HG02763 (cell line): ENCODE results near the gene GAL3ST3.
"Not testable (repeated sequence)": the region's sequence is repeated elsewhere in the genome, so short reads cannot be mapped to it uniquely, and the experiment has no call there.

Experiments
- ATAC-seq: cut with Tn5 transposase; IDR thresholded peaks from one replicate; pipeline ENCODE4 v1.9.1; 2021; ENCODE audit warnings: mild to moderate bottlenecking, moderate library complexity; ENCODE audit not compliant: unreplicated experiment

The GAL3ST3 gene

GRCh38 chr11:66045177-66045639 lies 3.8 kb downstream of the GAL3ST3 start:
- ATAC-seq, result no peak

- ATAC-seq, result no peak
Measured at GRCh38 chr11:66044757-66045156, 4.2 kb downstream of the GAL3ST3 start.

GRCh38 chr11:66042996-66043906 lies 5.7 kb downstream of the GAL3ST3 start:
- ATAC-seq, result no peak

DNA sequence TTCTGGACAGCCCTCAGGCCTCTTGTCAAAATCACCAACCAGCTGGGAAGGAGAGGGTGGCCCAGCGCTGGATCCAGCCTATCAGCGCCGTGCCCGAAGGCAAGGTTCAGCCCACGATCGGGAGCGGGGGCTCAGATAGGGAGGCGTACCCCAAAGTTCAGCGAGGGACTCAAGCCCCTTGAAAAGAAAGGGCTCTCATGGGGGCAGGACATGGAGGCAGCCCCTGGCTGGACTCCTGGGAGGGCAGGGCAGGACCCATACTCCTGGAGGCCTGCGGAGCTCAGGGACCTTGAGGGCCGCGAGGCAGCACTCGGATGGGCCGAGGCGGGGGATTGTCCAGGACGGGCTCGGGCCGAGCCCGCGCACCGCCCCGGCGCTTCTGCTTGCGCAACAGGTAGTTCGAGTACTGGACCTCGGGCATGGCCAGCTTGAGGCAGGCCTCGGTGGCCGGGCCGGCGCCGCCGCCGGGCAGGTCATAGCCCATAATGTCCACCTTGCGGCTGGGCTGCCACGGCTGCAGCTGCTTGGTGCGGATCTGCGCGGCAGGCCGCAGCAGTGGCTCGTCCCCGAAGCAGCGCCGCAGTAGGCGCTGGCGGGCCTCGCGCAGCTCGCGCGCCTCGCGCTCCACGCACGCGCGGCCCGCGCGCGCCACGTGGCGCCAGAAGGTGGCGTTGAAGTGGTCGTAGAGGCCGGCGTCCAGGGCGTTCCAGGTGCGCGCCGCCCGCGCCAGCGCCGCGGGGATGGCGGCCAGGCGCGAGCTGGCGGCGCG lies 6.5 kb downstream of the GAL3ST3 start:
- ATAC-seq, result no peak

DNA sequence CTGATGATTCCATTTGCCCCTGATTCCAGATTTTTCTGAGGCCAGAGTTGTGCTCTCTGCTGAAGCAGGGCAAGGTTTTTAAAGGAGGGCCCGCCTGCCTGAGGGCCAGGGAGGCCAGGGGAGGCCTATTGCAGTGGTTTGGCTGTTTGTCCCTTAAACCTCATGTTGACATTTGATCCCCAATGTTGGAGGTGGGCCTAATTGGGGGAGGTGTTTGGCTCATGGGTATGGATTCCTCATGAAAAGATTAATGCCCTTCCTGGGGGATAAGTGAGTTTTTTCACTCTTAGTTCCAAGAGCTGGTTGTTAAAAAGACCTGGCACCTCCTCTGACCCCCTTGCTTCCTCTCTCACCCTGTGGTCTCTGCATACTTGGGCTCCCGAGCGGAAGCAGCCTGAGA lies 9.2 kb downstream of the GAL3ST3 start:
- ATAC-seq, result no peak

DNA sequence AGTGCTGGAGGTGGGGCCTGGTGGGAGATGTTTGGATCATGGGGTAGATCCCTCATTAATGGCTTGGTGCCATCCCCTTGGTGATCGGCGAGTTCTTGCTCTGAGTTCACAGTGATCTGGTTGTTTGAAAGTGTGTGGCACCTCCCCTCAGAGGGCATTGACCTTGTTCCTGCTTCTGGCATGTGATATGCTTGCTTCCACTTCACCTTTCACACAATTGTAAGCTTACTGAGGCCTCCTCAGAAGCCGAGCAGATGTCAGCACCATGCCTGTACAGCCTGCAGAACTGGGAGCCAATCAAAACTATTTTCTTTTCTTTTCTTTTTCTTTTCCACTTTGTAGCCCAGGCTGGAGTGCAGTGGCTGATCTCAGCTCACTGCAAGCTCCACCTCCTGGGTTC lies 11.6 kb downstream of the GAL3ST3 start:
- ATAC-seq, result no peak

GRCh38 chr11:66036334-66036710 lies 12.6 kb downstream of the GAL3ST3 start:
- no peak for ATAC-seq

- no peak for ATAC-seq
Measured at GRCh38 chr11:66035653-66036333, 13.2 kb downstream of the GAL3ST3 start.

DNA sequence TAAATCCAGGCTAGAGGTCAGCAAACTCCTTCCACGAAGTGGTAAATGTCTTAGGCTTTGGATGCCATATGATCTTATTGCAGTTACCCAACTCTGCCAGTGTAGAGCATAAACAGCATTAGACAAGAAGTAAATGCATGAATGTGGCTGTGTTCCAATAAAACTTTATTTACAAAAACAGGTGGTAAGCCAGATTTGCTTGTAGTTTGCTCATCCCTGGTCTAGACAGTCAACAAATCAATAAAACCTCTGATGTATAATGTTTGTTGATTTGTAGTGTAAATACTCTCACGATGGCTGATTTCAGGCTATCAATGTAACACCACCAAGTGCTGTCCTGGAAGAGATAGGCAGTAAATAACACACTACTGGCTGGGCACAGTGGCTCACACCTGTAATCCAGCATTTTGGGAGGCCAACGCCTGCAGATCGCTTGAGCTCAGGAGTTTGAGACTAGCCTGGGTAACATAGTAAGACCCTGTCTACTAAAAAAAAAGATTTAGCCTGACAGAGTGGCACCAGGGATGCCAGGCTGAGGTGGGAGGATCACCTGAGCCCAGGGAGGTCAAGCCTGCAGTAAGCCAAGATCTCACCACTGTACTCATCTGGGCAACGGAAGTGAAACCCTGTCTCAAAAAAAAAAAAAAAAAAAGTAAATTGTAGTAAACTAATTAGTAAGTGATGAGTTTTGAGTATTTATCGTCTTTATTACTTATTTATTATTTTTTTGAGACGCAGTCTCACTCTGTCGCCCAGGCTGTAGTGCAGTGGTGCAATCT lies 15.8 kb downstream of the GAL3ST3 start:
- ATAC-seq, result no peak

GRCh38 chr11:66026017-66026529 lies 22.9 kb downstream of the GAL3ST3 start, which contains the start of gene CATSPER1:
CATSPER1 (minus strand) TSS chr11:66026479; CDS start chr11:66026379, 100 bp downstream.
- ATAC-seq, result no peak

- not testable (repeated sequence) for ATAC-seq
Measured at GRCh38 chr11:66023186-66023440, 25.8 kb downstream of the GAL3ST3 start.

DNA sequence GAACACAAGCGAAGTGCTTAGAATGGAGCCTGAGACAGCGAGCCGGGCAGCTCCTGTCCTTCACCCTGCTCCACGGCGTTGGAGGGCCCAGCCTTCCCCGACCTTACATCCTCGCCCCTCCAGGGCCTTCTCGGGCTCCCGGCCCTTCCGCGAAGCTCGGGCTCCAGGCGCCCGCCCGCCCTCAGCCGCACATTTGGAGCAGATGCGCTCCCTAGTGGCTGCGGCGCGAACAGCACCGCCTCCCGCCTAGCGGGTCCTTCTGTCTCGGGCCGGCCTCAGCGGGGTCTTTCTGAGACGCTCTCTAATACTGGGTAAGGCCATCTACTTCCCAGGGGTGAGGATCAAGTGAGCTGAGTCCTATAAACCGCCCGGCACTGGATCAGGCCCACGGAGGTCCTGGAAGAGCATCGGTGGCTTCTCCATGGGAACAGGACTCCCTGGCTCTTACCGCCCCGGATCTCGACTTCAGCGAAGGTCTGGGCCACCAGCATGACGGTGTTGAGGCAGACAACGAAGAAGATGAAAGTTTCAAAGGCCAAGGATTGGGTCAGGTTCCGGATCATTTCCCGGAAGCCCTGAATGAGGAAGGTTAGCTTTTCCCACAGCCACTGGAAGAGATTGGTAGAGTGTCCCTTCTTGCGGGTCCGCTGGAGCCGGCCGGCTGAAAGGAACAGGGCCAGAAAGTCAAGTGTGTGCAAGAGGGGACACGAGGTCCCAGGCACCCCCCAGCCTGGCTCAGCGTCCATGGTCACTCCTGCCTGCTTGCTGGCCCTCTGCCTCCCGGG lies 26.4 kb downstream of the GAL3ST3 start:
- no peak for ATAC-seq

DNA sequence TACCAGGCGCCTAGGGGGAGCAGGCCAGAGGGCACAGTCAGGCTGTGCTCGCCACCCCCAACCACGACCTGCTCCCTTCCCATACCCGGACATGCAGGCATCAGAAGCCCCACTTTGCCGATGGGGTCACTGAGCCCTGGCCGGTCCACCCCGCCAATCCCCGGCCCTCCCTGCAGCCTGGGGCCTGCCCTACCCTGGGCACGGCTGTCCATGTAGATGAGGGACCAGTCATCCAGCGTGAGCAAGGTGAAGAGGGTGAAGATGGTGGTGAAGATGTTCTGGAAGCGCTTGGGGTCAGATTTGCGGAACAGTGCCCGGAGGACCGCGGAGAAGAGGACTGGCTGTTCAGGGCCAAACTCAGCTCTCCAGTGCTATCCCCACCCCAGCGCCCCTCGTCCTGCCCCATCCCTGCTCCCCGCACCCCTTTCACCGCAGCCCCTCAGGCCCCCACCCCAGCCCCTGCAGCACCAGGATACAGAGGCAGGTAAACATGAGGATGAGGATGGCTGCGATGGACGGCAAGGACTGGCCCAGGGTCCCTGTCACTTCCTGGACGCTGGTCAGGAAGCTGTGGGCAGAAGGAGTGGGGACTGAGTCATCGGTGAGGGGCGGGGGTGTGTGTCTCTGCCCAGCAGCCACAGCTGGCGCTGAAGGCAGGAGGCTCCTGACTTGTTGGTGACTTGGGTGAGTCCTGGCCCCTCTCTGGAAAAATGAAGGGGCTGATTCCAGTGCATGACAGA lies 28.2 kb downstream of the GAL3ST3 start:
- no peak for ATAC-seq

DNA sequence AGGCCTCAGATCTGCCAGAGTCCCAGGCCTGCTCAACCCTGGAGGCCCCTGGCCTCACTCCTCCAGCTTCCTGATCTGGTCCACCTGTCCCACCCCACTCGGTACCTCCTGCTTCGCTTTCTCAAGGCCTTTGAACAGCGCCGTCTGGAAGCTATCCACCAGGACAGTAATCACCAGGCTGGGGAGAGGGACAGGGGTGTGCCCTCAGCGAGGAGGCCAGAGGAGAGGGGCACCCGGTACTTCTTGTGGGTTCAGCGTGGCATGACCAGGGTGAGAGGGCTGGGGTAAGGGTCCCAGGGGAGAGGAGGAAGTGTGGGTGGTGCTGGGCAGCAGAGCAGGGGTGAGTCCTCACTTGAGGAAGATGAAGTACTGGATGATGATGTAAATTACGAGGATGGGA lies 28.7 kb downstream of the GAL3ST3 start:
- ATAC-seq, result no peak

DNA sequence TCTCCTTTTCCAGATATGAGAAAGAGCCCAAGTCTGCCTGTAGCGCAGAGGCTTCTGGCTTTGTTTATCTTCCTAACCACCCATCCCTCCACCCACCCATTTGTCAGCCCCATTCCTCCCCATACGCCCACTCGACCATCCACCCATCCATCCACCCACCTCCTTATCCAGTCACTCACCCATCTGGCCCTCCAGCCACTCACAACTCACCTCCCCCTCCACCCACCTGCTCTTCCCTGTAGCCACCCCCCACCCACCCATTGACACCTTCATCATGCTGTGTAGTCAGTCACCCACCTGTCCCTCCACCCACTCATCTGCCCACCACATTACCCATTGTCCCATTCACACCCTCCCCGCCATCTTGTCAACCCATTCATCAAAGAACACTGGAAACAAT lies 31.6 kb downstream of the GAL3ST3 start:
- ATAC-seq, result no peak

- no peak for ATAC-seq
Measured at GRCh38 chr11:66016793-66017177, 32.2 kb downstream of the GAL3ST3 start.

DNA sequence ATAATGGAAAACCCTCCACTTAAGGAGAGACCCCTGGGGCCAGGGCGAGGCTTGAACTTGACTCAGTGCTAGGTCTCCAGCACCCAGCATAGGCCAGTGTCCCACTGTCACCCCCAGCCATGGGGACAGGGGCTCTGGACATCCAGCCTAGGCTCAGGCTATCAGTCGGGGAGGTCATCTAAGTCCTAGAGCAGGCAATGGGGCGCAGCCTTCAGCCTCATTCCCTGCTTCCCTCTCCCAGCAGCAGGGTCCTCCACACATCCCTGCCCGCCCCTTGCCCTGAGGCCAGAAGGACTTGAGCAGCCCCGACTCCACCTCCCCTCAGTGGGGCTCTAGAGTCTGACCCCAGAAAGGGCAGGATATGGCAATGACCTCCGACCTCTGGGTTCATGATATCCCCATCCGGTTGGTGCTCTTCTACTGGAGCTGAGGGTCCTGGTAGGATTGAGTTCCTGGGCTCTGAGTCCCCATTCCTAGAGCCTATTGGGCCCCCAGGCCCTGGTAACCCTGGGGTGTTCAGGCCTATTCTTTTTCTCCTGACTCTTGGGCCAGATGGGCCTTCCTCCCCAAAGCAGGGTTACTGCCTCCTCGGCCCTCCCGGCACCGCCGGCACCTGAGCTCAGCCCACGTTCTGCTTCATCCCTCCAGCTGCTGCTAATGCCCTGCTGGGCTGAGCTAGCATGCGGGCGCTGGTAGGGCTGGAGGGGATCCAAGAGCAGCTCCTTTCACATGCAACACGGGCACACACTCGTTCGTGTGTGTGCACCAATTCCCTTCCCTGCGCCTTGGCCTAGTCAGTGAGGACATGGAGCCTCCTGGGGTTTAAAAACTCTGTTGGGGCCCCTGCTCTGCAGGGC lies 32.8 kb downstream of the GAL3ST3 start:
- ATAC-seq, result no peak

- no peak for ATAC-seq
Measured at GRCh38 chr11:66015454-66015881, 33.5 kb downstream of the GAL3ST3 start.
